ENCODE measurements around the gene MIF4GD. TPM values are rescaled to one million over a fixed set of nuclear protein-coding genes. Genes with fewer than 3 reads are reported as not detected.

MIF4GD gene
- polyA plus RNA-seq, 1 experiment = 6.0 TPM

GRCh38 chr17:75271233-75271954 lies 363 bp upstream of the MIF4GD start:
- peak overlapping the region; percentile 68 for H3K4me3 ChIP-seq (ENCODE audit: low read depth, low read length)
- TF ChIP-seq, protein P1, sequence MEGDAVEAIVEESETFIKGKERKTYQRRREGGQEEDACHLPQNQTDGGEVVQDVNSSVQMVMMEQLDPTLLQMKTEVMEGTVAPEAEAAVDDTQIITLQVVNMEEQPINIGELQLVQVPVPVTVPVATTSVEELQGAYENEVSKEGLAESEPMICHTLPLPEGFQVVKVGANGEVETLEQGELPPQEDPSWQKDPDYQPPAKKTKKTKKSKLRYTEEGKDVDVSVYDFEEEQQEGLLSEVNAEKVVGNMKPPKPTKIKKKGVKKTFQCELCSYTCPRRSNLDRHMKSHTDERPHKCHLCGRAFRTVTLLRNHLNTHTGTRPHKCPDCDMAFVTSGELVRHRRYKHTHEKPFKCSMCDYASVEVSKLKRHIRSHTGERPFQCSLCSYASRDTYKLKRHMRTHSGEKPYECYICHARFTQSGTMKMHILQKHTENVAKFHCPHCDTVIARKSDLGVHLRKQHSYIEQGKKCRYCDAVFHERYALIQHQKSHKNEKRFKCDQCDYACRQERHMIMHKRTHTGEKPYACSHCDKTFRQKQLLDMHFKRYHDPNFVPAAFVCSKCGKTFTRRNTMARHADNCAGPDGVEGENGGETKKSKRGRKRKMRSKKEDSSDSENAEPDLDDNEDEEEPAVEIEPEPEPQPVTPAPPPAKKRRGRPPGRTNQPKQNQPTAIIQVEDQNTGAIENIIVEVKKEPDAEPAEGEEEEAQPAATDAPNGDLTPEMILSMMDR (IDR thresholded peaks at IDR 0.05; ENCODE audit: low read depth, low read length) = peak; percentile 44
- H3K9me3 ChIP-seq (ENCODE audit: control insufficient read depth, insufficient read depth, low read length) = no peaks in the 10 kb centered on the region; the same call in 1 of the 2 replicates
- H3K27ac ChIP-seq (ENCODE audit: low read depth, low read length) = no peak overlapping the region
- no peaks in the 10 kb centered on the region for H3K27me3 ChIP-seq (ENCODE audit: control insufficient read depth, insufficient read depth, low read length)
- CTCF ChIA-PET = interaction anchor here (0.5 to 4.5 kb wide), 48 partner anchors 8 to 310 kb away, joined by 3 to 70 read pairs (median 4); partner anchors contain the start of genes GGA3, GRB2, MRPS7 and SLC25A19
- POLR2A ChIA-PET = interaction anchor here (0.6 to 3.1 kb wide), 7 partner anchors 10 to 611 kb away, joined by 3 to 29 read pairs (median 4); partner anchors contain the start of genes GGA3, GRB2, MRPS7 and NUP85
- DNase-seq (ENCODE audit: low read depth, low spot score) = no peak

DNA sequence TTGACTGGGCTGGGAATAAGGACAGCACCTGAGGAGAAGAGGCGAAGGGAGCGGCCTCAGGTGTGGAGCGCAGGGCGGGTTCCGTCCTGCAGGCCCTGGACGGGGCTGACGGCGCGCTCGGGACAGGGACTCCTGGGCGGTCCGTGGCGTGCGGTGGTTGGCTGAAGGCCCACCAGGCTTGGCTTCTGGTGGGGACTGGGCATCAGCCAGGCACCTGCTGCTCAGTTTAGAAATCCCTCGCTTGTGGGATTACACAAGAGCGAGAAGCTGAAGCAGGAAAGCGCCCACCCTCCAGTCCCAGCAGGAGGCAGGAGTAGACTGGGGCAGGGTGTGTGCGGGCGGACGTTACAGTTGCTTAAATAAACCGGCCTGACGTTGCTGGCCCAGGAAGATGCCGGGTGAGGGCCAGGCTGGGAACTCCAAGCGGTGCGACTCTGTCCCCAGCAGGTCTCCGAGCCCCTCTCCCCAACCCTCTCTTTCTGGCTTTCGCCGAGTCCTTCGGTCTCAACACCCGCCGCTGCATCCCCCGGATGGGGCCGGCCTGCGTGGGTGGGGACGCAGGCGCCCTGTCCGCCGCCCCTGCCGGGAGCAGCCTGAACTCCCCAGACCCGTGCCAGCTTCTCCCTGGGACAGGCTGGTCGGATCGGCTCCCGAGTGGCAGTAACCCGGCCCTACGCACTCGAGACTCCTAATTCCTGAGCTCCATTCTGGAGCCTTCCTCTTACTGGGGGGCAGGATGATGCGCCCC lies 639 bp downstream of the MIF4GD start:
- TF ChIP-seq, protein P1 (IDR thresholded peaks at IDR 0.05; ENCODE audit: low read depth, low read length) = peak; percentile 53
- H3K4me3 ChIP-seq (ENCODE audit: low read depth, low read length) = peak overlapping the region; percentile 78
- ChIA-PET POLR2A (interaction anchor here (0.6 to 3.1 kb wide), 9 partner anchors 9 to 612 kb away, joined by 3 to 29 read pairs (median 4); partner anchors contain the start of genes GGA3, GRB2, MRPS7 and NUP85), CTCF (interaction anchor here (0.5 to 4.5 kb wide), 47 partner anchors 9 to 309 kb away, joined by 3 to 70 read pairs (median 4); partner anchors contain the start of genes GGA3, GRB2, MRPS7 and SLC25A19)
- H3K27ac ChIP-seq (ENCODE audit: low read depth, low read length) = peak overlapping the region; percentile 57
- no peaks in the 10 kb centered on the region for H3K27me3 ChIP-seq (ENCODE audit: control insufficient read depth, insufficient read depth, low read length)
- no peaks in the 10 kb centered on the region; the same call in 1 of the 2 replicates for H3K9me3 ChIP-seq (ENCODE audit: control insufficient read depth, insufficient read depth, low read length)
- DNase-seq (ENCODE audit: low read depth, low spot score) = no peak

DNA sequence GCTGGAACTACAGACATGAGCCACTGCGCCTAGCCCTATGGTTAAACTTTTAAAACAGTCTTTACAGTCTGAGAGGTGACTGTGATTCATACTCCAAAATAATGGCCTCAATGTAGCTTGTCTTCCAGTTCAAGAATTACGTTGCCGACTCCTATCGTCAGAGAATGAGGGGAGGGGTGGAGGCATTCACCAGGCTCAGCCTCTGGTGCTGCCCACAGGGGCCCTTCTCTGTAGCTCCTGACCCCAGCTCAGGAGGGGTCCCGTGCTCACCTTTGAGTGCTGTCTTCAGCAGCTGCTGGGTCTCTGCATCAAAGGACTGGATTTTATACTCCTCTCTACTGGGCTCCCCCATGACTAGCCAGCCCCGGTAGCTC lies 1.2 kb downstream of the MIF4GD start:
- ChIA-PET CTCF (interaction anchor here (0.5 to 4.5 kb wide), 9 partner anchors 9 to 146 kb away, joined by 3 to 70 read pairs (median 4); partner anchors contain the start of genes GGA3 and MRPS7), POLR2A (interaction anchor here (1.3 to 3.1 kb wide), 3 partner anchors 8 to 163 kb away, joined by 6 to 29 read pairs (median 24); partner anchors contain the start of genes GGA3, MRPS7 and SLC25A19)
- Histone ChIP-seq H3K4me3 (ENCODE audit: low read depth, low read length) (peak overlapping the region; percentile 78), H3K27me3 (ENCODE audit: control insufficient read depth, insufficient read depth, low read length) (no peaks in the 10 kb centered on the region), H3K27ac (ENCODE audit: low read depth, low read length) (no peak overlapping the region), H3K9me3 (ENCODE audit: control insufficient read depth, insufficient read depth, low read length) (no peaks in the 10 kb centered on the region; the same call in 1 of the 2 replicates)
- no peak for DNase-seq (ENCODE audit: low read depth, low spot score)
- TF ChIP-seq, protein P1 (IDR thresholded peaks at IDR 0.05; ENCODE audit: low read depth, low read length) = no peak

GRCh38 chr17:75267411-75268232 lies 3.4 kb downstream of the MIF4GD start:
- H3K4me3 ChIP-seq (ENCODE audit: low read depth, low read length) = no peak overlapping the region
- ChIA-PET POLR2A (no interaction called here), CTCF (interaction anchor here (4.5 kb wide), 1 partner anchor 146 kb away, joined by 31 read pairs; no protein-coding TSS in a partner anchor)
- DNase-seq (ENCODE audit: low read depth, low spot score) = no peak
- H3K9me3 ChIP-seq (ENCODE audit: control insufficient read depth, insufficient read depth, low read length) = no peaks in the 10 kb centered on the region; the same call in 1 of the 2 replicates
- TF ChIP-seq, protein P1 (IDR thresholded peaks at IDR 0.05; ENCODE audit: low read depth, low read length) = no peak
- H3K27ac ChIP-seq (ENCODE audit: low read depth, low read length) = no peak overlapping the region
- no peaks in the 10 kb centered on the region for H3K27me3 ChIP-seq (ENCODE audit: control insufficient read depth, insufficient read depth, low read length)
